Mammary epithelial cell (primary cell): ENCODE measurements around the gene PSD2.

ENCODE experiments used
- EZH2 ChIP-seq: IDR thresholded peaks from 2 replicates; pipeline ENCODE4 v1.6.1; 2012; ENCODE audit warnings: low read length, inconsistent platforms, borderline replicate concordance
- TF ChIP-seq, protein P1 (sequence below), 2 donors: IDR thresholded peaks in 1 of 2; conservative IDR thresholded peaks in 1 of 2; 2 replicates each; pipeline ENCODE4 v1.5.1; 2011 to 2012; ENCODE audit warnings: inconsistent platforms in 2 of 2, low read length in 2 of 2, mild to moderate bottlenecking in 2 of 2, control low read depth in 1 of 2, low read depth in 1 of 2; ENCODE audit not compliant: insufficient read depth in 1 of 2; ENCODE audit errors: extremely low read depth in 1 of 2

GRCh38 chr5:139761501-139761900 is 34.1 kb upstream of the PSD2 start:
- TF ChIP-seq, protein P1, sequence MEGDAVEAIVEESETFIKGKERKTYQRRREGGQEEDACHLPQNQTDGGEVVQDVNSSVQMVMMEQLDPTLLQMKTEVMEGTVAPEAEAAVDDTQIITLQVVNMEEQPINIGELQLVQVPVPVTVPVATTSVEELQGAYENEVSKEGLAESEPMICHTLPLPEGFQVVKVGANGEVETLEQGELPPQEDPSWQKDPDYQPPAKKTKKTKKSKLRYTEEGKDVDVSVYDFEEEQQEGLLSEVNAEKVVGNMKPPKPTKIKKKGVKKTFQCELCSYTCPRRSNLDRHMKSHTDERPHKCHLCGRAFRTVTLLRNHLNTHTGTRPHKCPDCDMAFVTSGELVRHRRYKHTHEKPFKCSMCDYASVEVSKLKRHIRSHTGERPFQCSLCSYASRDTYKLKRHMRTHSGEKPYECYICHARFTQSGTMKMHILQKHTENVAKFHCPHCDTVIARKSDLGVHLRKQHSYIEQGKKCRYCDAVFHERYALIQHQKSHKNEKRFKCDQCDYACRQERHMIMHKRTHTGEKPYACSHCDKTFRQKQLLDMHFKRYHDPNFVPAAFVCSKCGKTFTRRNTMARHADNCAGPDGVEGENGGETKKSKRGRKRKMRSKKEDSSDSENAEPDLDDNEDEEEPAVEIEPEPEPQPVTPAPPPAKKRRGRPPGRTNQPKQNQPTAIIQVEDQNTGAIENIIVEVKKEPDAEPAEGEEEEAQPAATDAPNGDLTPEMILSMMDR (conservative IDR thresholded peaks at IDR 0.05 in 1 of 2, IDR thresholded peaks at IDR 0.05 in 1 of 2; ENCODE audit: extremely low read depth in 1 of 2, insufficient read depth in 1 of 2, low read depth in 1 of 2, low read length in 2 of 2), result no peak
- TF ChIP-seq EZH2, result no peak
